ENCODE measurements around the gene TAS2R43.
"Not testable (repeated sequence)": the region's sequence is repeated elsewhere in the genome, so short reads cannot be mapped to it uniquely, and the experiment has no call there.

Gene TAS2R43

GRCh38 chr12:11092128-11092527, at the start of gene TAS2R43:
Gene TAS2R43, minus strand, starts transcription at chr12:11092313. Its CDS starts 84 bp downstream, at chr12:11092229.
- DNase-seq (ENCODE audit: low read depth in 2 of 2), result no peak

DNA sequence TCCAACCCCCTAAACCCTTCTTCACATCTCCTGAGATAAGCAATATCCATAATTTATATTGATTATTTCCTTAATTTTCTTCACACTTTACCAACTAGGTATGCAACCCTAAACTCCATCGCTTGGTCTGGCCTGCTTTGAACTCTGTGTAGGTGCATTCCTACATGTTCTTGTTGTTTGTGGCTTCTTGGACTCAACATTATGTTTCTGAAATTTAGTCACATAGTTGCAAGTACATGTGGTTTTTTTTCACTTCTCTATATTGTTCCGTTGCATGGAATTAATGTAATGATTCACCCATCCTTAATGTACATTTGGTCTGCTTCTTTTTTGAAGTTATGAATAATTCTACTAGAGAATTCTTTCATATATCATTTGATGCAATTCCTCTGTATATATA, 44.0 kb upstream of the TAS2R43 start:
- no peak for DNase-seq (ENCODE audit: low read depth in 2 of 2)

- DNase-seq (ENCODE audit: low read depth in 2 of 2), result no peak
Measured at GRCh38 chr12:11134305-11134704, 42.2 kb upstream of the TAS2R43 start, which contains the start of gene TAS2R30. Gene TAS2R30, minus strand, starts transcription at chr12:11134644. Its CDS starts 400 bp downstream, at chr12:11134244.

- no peak for DNase-seq (ENCODE audit: low read depth in 2 of 2)
Measured at GRCh38 chr12:11133816-11134215, 41.7 kb upstream of the TAS2R43 start.

GRCh38 chr12:11133162-11133561, 41.0 kb upstream of the TAS2R43 start:
- no peak for DNase-seq (ENCODE audit: low read depth in 2 of 2)

GRCh38 chr12:11130999-11131398, 38.9 kb upstream of the TAS2R43 start:
- no peak for DNase-seq (ENCODE audit: low read depth in 2 of 2)

DNA sequence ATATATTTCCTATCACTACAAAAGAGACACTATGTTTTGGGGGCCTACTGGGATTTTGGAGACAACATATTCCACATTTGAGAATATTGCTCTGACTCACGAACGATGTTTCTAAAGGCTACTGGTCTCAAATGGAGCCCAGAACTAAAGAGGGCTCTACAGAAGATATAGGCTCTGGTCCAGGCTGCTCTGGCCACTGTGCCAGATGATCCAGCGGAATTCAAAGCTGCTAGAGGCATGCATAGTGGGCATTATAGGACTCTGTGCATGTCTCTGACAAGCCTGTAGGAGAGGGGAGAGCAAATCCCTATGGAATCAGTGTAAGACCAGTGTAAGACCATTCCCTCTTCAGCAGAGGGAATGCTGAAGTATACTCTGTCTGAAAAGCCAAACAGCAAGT, 38.3 kb upstream of the TAS2R43 start:
- DNase-seq (ENCODE audit: low read depth in 2 of 2), result no peak

DNA sequence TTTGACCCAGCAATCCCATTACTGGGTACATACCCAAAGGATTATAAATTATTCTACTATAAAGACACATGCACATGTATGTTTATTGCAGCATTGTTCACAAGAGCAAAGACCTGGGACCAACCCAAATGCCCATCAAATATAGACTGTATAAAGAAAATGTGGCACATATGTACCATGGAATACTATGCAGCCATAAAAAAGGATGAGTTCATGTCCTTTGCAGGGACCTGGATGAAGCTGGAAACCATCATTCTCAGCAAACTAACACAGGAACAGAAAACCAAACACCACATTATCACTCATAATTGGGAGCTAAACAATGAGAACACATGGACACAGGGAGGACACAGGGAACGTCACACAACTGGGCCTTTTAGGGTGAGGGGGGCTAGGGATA, 22.0 kb upstream of the TAS2R43 start:
- DNase-seq (ENCODE audit: low read depth in 2 of 2), result not testable (repeated sequence)

DNA sequence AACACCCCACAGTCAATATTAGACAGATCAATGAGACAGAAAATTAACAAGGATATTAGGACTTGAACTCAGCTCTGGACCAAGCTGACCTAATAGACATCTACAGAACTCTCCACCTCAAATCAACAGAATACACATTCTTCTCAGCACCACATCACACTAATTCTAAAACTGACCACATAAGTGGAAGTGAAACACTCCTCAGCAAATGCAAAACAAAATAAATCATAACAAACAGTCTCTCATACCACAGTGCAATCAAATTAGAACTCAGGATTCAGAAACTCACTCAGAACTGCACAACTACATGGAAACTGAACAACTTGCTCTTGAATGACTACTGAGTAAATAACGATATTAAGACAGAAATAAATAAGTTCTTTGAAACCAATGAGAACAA, 19.1 kb upstream of the TAS2R43 start:
- DNase-seq (ENCODE audit: low read depth in 2 of 2), result not testable (repeated sequence)

DNA sequence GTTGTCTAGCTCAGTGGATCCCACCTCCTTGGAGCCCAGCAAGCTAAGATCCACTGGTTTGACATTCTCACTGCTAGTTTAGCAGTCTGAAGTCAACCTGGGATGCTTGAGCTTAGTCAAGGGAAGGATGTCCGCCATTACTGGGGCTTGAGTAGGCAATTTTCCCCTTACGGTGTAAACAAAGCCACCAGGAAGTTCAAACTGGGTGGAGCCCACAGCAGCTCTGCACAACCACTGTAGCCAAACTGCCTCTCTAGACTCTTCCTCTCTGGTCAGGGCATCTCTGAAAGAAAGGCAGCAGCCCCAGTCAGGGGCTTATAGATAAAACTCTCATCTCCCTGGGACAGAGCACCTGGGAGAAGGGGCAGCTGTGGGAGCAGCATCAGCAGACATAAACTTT, 16.7 kb upstream of the TAS2R43 start:
- DNase-seq (ENCODE audit: low read depth in 2 of 2), result no peak

- DNase-seq (ENCODE audit: low read depth in 2 of 2), result no peak
Measured at GRCh38 chr12:11107719-11108118, 15.6 kb upstream of the TAS2R43 start.

GRCh38 chr12:11106288-11106687, 14.2 kb upstream of the TAS2R43 start:
- DNase-seq (ENCODE audit: low read depth in 2 of 2), result no peak

GRCh38 chr12:11105546-11105945, 13.4 kb upstream of the TAS2R43 start:
- DNase-seq (ENCODE audit: low read depth in 2 of 2), result no peak

- DNase-seq (ENCODE audit: low read depth in 2 of 2), result not testable (repeated sequence)
Measured at GRCh38 chr12:11094910-11095309, 2.8 kb upstream of the TAS2R43 start.

DNA sequence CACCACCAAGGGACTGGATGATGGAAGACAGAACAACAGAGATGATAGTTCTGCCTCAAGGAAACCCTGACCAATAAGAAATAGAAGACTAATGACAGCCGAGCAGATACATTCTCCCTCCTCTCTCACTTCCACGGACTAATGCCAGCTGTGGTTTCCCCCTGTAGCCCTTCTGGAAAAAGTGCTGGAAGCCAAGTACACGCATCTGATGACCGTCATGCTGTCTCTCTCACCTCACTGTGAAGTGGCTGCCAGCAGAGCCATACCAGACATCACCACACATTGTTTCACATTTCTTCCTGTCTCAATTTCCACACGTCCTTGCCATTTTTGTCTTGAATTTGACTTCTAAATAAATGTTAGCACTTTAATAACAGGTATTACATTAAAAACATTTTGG, 2.9 kb downstream of the TAS2R43 start:
- DNase-seq (ENCODE audit: low read depth in 2 of 2), result no peak

- no peak for DNase-seq (ENCODE audit: low read depth in 2 of 2)
Measured at GRCh38 chr12:11085419-11085818, 6.7 kb downstream of the TAS2R43 start.

DNA sequence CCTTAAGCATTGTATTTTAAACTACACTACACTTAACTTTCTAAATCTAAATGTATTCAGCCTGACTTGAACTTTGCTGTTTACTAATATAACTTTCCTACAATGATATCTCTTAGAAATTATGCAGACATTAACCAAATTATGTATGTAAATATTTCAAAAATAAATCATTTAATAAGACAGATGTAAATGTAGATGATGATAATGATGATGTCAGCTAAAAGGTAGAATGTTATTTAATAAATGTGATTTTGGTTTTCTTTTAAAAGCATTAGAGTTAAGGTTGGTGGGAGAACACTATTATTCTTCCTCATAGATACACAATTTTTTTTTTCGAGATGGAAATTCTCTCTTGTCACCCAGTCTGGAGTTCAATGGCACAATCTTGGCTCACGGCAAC, 10.1 kb downstream of the TAS2R43 start:
- no peak for DNase-seq (ENCODE audit: low read depth in 2 of 2)

GRCh38 chr12:11078246-11078645, 13.9 kb downstream of the TAS2R43 start:
- DNase-seq (ENCODE audit: low read depth in 2 of 2), result no peak

GRCh38 chr12:11075642-11076041, 16.5 kb downstream of the TAS2R43 start:
- no peak for DNase-seq (ENCODE audit: low read depth in 2 of 2)

DNA sequence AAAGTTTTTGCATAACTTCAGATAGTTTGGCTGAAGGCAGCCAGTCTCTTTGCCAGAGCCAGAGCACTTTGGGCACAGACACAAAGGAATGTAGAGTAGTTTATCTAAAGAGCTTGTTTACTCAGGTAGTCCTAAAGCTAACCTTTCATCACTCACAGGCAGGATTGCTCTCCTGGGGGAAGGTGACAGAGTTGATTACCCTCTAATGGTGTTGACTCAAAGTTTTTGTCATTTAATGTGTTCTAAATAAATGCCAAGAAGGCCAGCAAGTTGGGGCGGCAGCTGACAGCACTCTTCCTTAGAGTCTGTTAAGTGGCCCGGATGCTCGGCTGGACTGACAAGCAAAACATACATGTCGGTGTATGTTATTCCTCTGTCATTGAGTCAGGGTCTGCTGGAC, 20.7 kb downstream of the TAS2R43 start:
- DNase-seq (ENCODE audit: low read depth in 2 of 2), result no peak

GRCh38 chr12:11070999-11071398, 21.1 kb downstream of the TAS2R43 start:
- no peak for DNase-seq (ENCODE audit: low read depth in 2 of 2)

GRCh38 chr12:11069854-11070365, 22.2 kb downstream of the TAS2R43 start:
- DNase-seq (ENCODE audit: low read depth in 2 of 2), result no peak

DNA sequence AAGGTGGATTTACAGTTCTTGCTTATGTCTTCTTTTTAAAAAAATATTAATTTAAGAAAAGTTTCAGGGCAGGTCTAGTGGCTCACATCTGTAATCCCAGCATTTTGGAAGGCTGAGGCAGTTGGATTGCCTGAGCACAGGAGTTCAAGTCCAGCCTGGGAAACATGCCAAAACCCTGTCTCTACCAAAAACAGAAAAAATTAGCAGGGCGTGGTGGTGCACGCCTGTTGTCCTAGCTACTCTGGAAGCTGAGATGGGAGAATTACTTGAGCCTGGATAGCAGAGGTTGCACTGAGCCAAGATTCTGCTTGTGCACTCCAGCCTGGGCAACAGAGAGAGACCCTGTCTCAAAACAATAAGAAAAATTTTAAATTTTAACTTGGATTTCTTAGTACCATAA, 24.6 kb downstream of the TAS2R43 start:
- DNase-seq (ENCODE audit: low read depth in 2 of 2), result no peak

DNA sequence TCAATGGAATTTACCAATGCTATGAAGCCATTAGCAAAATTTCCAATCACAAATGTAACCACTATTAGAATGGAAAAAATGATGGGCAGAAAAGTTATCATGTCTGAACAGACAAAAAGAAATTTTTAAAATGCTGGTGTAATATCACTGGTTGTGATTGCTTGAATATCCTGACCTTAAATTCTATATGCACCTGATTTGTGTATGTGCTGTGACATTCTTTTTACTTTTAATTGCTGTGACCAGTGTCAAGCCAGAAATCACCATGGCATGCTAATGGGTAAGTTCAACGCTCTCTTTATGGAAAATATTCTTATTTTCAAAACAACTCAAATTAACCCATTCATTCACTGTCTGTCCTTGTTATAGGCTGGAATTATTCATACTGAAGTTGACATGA, 29.9 kb downstream of the TAS2R43 start, which contains the start of gene TAS2R46:
Gene TAS2R46, minus strand, starts transcription at position 101 of the 400 bp plus-strand sequence. Its CDS starts 0 bp downstream, at position 101.
- not testable (repeated sequence) for DNase-seq (ENCODE audit: low read depth in 2 of 2)

All from fibroblast of skin of left quadriceps (primary cell).